Fibroblast of peridontal ligament (primary cell): Measurements from ENCODE around the gene UBR2.
A peak's percentile ranks its signal among the peaks of the same experiment; 100 is the strongest.
"Not testable (repeated sequence)": the region's sequence is repeated elsewhere in the genome, so short reads cannot be mapped to it uniquely, and the experiment has no call there.

Experiments used
- DNase-seq: peaks from one replicate; pipeline ENCODE4 v3.0.0-alpha.2; 2010; ENCODE audit errors: extremely low read depth

Gene UBR2

DNA sequence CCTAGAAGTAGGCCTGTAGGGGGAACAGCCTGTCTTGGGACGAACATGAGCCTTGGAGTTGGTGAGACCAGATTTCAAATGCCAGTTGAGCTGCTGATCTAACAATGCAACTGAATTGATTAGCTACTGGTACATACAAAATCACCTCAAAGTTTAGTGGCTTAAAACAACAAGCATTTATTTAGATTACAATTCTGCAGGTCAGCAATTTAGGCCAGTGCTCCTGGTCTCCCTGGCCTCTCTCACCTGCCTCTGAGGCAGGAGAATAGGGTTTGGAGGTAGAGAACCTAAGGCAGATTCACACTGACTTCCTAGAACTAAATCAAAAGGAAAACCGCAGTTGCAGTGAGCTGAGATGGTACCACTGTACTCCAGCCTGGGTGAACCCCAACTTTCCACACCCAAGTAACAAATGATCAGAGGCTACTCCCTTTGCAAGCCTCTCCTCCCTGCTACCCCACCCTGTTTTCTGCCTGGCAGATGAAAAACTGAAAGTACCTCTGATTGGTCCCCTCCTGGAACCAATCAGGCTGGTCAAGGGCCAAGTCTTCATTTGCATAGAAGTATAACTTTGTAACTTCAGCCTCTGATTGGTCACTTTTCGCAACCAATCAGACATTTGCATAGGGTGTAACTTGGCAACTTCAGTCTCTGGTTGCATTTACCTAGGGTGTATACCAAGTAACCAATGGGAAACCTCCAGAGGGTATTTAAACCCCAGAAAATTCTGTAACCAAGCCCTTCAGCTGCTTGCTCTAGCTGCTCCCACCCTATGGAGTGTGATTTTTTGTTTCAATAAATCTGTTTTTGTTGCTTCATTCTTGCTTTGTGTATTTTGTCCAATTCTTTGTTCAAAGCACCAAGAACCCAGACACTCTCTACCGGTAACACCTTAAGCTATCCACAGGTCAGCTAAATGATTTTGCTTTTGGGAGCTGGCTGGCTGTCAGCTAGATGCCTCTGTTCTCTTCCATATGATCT lies 8.1 kb upstream of the UBR2 start:
- DNase-seq, result no peak

DNA sequence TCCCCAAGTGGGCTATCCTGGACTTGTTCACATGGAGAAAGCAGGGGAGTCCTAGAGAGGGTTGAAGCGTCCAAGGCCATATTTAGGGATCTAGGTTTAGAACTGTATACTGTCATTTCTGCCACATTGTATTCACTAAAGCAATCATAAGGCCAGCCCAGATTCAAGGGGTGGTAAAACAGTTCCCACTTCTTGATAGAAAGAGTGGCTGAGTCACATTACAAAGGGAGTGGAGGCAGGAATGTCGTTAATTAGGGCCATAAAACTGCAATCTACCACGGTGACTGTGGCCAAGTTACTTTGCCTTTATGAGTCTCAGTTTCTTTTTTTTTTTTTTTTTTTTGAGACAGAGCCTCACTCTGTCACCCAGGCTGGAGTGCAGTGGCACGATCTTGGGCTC lies 7.4 kb upstream of the UBR2 start:
- DNase-seq, result no peak

DNA sequence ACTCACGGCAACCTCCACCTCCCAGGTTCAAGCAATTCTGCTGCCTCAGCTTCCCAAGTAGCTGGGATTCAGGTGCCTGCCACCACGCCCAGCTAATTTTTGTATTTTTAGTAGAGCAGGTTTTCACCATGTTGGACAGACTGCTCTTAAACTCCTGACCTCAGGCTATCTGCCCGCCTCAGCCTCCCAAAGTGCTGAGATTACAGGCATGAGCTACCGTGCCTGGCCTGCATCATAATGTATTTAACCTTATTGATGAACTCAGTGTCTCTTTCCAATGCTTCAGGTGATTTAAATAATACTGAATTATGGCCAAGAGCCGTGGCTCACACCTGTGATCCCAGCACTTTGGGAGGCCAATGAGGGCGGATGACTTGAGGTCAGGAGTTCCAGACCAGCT lies 4.6 kb upstream of the UBR2 start:
- not testable (repeated sequence) for DNase-seq

DNA sequence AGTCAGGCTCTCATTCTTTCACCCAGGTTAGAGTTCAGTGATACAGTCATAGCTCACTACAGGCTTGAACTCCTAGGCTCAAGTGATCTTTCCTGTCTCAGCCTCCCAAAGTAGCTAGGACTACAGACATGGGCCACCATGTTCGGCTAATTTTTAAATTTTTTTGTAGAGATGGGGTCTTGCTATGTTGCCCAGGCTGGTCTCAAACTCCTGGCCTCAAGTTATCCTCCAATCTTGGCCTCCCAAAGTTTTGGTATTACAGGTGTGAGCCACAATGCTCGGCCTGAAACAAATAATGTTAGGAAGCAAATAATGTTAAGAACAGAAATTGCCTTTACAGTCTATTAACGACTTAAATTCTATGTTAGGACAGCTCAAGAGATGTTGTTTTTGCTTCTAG lies 1.8 kb upstream of the UBR2 start:
- DNase-seq, result no peak

DNA sequence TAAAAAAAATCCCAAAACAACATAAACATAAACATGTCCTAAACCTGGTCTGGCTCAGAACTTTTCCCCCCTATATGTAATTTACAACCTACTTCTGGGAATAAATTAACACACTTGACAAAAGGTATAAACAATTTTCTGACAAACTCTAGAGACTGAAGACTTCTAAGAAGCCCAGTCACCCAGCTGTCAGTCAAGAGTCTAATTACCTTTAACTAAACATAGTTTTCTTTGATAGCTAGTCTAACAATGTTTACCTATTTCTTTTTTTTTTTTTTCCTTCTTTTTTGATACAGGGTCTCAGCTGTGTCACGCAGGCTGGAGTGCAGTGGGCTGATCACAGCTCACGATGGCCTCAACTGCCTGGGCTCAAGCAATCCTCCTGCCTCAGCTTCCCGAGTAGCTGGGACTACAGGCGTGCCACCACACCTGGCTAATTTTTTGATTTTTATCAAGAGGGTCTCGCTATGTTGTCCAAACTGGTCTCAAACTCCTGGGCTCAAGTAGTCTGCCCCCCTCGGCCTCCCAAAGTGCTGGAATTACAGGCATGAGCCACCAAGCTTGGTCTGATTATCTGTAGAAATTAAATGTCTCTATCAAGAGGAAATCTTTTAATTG lies 932 bp upstream of the UBR2 start:
- no peak for DNase-seq

DNA sequence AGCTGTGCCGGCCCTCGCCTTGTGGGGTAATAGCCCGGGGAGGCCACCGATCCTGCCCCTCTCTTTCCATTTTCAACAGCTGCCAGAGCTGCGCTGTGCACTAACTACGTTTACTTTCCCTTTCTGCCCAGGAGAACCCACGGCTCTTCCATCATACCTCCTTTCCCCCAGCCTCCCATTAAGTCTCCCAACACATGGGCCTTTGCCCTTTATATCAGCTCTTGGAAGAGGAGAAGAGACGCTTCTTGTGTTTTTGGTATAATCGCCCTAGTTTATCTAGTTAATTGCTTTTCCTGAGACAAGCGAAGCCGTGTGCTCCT lies 637 bp downstream of the UBR2 start:
- DNase-seq, result peak; percentile 49

DNA sequence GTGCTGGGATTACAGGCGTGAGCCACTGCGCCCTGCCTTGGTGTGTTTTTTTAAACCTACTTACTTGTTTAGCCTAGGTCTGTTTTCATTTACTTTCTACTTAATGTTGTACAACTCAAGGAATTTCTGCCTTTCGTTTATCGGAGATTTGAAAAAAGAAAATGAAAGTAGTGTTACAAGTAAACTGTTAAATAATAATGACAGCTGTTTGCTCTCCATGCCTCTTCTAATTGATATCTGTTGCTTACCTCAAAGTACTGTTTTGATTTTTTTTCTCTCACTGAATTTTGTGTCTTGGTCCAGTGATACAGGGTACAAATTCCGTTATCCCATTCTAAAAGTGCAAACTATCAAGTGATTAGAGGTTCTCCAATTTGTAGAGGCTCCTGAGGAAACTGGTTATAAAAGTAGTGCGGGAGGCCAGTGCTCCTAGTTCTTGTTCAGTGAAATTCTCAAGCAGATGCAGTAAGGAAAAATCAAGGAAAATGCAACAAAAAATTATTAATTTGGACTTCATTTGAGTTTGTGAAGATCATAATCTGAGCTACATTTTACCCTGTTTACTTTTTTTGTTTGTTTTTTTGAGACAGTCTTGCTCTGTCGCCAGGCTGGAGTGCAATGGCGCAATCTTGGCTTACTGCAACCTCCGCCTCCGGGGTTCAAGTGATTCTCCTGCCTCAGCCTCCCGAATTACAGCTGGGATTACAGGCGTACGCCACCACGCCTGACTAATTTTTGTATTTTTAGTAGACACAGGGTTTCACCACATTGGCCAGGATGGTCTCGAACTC lies 2.2 kb downstream of the UBR2 start:
- DNase-seq, result peak; percentile 38

DNA sequence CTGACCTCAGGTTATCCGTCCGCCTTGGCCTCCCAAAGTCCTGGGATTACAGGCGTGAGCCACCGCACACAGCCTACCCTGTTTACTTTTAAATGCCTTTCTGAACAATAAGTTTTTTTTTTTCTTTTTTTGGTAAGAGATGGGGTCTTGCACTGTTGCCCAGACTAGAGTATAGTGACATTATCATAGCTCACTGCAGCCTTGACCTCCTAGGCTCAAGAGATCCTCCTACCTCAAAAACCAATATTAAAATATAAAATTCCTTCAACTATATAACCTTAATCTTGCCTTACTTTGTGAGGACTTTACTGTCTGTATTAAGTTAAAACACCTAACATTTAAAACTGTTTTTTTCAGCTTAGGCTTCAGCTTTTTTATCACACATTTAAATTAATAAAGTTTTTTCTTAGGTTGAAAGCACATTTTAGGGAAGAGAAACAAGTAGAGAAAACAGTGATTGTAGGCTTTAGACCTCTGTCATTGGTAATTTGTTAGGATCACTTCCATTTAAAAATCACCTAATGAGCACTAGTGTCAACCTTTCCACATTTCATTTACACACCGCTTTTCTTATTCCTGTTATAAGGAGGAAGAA lies 2.9 kb downstream of the UBR2 start:
- DNase-seq, result no peak

DNA sequence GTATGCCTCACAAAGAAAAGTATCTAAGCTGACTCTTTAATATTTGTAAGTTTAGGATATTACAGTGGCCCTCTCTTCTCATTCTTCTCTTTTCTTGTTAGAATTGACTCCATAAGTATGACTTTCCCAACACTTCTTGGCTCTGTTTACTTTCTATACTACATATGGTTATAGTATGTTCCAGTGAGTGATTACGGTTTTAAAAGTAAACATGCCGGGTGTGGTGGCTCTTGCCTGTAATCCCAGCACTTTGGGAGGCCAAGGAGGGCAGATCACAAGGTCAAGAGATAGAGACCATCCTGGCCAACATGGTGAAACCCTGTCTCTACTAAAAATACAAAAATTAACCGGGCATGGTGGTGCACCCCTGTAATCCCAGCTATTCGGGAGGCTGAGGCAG lies 3.4 kb downstream of the UBR2 start:
- not testable (repeated sequence) for DNase-seq

DNA sequence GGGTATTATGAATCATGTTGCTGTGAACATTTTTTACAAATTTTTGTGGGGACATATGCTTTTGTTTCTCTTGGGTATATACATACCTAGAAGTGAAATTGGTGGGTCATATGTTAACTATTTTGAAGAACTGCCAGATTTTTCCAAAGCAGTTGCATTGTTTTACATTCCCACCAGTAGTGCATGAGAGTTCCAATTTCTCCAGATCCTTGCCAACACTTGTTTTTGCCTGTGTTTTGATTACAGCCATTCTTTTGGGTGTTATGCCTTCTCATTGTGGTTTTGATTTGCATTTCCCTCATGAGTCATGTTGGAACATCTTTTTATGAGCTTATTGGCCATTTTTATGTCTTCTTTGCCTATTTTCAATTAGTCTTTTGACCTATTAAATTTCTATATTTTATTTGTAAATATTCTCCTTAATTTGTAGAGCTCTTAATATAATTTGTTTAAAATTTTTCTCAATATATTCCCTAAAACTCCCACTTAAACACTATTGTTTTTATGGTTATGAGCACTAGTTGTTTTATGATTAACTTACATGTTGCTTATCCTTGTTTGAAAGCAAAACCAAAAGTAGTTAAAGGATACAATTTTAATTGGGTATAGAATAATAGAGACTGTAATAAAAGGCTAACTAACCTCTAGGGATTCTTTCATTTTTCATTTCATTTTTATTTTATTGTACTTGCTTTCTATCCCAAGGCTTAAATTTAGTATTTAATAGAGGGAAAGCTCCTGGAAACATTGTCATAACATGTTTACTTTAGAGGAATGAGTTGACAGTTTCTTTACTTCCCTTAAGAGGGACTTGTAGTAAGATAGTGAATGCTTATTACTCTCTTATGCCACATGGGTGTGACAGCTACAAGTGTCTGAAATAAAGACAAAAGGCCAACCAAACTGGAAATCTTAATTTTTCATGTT lies 5.5 kb downstream of the UBR2 start:
- DNase-seq, result peak; percentile 97

DNA sequence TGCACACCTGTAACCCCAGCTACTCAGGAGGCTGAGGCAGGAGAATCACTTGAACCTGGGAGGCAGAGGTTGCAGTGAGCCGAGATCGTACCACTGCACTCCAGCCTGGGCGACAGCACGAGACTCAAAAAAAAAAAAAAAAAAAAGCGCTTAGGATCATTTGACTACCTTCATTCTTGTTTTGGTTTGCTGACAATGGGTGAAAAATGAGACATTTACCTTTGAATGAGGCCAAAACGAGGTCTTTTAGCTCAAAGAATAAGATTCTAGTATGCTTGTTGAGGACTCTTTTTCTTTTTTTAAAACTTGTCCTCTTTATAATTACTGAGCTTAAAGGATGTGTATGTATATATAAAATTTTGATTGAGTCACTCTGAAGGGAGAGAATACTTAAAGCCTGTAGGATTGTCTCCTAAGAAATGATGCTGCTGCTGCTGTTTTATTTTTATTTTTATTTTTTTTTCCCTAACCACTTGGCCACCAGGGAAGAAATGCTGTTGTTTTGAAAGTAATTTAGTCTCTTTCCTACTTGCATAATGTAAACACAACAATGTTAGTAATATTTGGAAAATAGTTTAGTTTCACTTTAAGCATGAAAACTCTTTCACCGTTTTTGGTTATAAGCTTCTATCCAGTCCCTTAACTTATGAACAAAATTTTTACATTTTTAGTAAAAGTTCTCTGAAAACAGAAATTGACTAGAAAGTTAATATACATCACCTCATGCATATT lies 7.9 kb downstream of the UBR2 start:
- DNase-seq, result peak; percentile 48

DNA sequence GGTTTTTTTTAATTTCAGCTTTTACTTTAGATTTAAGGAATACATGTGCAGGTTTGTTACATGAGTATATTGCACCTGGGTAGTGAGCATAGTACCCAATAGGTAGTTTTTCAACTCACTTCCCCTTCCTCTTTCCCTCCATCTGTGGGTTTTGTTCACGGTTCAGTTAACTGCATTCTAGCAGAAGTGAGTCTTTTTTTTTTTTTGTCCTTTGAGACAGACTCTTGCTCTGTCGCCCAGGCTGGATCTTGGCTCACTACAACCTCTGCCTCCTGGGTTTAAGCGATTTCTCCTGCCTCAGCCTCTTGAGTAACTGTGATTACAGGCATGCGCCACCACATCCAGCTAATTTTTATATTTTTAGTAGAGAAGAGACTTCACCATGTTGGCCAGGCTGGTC lies 8.7 kb downstream of the UBR2 start:
- no peak for DNase-seq

DNA sequence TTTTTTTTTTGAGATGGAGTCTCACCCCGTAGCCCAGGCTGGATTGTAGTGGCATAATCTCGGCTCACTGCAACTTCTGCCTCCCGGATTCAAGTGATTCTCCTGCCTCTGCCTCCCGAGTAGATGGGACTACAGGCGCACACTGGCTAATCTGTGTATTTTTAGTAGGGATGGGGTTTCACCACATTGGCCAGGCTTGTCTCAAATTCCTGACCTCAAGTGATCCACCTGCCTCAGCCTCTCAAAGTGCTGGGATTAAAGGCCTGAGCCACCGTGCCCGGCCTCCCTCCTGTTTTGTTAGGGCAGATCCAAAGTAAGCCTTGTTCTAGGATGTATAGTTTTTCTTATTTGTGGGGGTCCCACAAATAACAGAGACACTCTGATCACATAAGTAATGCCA lies 12.7 kb downstream of the UBR2 start:
- DNase-seq, result not testable (repeated sequence)

DNA sequence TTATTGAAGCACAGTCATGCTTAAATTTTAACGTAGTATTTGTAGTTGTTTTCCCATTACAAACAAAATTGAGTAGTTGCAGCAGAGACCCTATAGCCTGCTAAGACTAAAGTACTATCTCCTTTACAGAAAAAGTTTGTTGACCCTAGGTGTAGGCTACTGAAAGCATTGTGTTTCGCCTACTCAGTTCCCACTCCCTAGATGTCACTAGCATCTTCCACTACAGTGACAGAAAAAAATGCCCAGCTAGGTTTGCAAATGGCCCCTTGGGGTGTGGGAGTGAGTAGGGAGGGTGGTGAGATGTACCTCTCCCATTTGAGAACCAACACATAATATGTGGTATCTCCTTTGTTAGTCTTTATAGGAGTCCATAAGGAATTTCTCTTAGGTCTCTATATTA lies 34.5 kb downstream of the UBR2 start:
- DNase-seq, result no peak

DNA sequence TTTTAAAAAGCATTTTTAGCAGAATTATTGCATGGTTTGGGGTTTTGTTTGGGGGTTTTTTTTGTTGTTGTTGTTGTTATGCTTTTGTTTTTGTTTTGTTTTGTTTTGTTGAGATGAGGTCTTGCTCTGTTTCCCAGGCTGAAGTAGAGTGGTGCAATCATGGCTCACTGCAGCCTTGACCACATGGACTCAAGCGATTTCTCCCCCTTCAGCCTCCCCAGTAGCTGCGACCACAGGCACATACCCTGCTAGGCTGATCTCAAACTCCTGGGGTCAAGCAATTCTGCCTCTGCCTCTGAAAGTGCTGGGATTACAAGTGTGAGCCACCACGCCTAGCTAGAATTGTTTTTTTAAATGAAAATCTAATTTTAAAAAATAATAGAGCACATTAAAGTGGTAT lies 35.7 kb downstream of the UBR2 start:
- DNase-seq, result no peak

DNA sequence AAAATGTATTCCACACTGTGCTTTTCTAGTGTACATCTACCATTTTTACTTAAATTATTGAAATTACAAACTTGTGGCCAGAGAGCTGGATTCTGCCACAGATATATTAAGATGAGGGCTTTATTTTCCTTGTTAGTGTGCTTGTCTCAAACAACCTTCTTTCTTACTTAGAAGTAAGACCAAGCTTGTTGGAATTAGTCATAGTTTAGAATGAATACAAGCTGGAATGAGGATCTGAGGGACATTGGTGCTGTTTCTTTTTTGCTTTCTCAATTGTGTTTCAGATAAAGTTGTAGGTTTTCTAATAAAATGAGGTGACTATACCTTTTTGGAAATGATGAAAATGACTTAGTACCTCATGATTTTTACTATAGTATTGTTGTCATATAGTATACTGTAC lies 40.3 kb downstream of the UBR2 start:
- DNase-seq, result peak; percentile 33

DNA sequence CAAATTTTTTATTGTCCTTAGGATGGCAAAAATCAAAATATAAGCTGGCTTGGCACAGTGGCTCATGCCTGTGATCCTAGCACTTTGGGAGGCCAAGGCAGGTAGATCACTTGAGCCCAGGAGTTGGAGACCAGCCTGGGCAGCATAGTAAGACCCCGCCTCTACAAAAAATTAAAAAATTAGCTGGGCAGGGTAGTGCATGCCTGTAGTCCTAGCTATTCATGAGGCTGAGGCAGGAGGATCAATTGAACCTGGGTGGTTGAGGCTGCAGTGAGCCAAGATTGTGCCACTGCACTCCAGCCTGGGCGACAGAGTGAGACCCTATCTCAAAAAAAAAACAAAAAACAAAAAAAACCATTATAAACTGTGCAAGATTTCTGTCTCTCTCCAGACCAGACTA lies 40.9 kb downstream of the UBR2 start:
- DNase-seq, result not testable (repeated sequence)

DNA sequence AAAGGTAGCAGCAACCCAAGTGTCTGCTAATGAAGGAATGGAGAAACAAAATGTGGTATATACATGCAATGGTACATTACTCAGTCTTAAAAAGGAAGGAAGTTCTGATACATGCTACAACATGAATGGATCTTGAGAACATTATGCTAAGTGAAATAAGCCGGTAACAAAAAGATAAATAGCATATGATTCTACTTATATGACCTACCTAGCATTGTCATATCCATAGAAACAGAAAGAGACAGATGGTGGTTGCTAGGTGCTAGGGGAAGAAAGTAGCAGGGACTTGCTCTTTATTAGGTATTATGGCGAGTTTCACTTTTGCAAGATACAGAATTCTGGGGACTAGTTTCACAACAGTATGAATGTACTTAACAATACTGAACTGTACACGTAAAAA lies 46.6 kb downstream of the UBR2 start:
- no peak for DNase-seq

DNA sequence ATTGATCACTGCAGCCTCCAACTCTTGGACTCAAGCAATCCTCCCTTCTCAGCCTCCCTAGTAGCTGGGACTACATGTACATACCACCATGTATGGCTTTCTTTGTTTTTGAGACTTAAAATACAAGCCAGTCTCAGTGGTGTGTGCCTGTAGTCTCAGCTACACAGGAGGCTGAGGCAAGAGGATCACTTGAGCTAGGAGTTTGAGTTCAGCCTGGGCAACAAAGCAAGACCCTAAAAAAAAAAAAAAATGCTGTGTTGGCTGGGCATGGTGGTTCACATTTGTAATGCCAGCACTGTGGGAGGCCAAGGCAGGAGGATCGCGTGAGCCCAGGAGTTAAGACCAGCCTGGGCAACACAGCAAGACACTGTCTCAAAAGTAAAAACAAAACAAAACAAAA lies 51.7 kb downstream of the UBR2 start:
- no peak for DNase-seq

DNA sequence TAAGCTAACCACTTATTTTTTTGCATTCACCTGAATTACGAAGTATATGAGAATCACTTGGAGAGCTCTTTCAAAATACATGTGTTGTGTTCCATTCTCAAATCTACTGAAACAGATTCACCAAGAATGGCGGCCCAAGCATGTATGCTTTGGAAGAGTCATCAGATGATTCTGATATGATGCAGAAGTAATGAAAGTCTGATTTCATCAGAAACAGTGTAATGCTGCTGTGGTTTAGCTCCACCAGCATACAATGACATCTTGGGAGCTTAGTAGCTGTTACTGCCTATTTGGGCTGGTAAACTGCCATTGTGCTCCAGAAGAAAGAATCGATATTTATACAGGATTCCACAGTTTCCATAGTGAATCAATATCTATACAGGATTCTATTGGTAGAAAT lies 52.9 kb downstream of the UBR2 start:
- DNase-seq, result peak; percentile 88
